Renal cortex interstitium (tissue), 11 donors: Measurements from ENCODE around the gene FBXW7. TPM values are rescaled to one million over a fixed set of nuclear protein-coding genes. Genes with fewer than 3 reads are reported as not detected.

Source experiments
- DNase-seq, 11 donors: peaks; one replicate each; pipeline ENCODE4 v3.0.0-alpha.2; 2013; ENCODE audit warnings: low read depth in 9 of 11, low spot score in 4 of 11; ENCODE audit errors: extremely low read depth in 1 of 11
- polyA plus RNA-seq, 3 donors: library from polyadenylated mRNA; unstranded; fragments of 120-200 nt; gene quantifications; one replicate each; pipeline ENCODE4 v1.2.1, GENCODE V29; 2013; ENCODE audit not compliant: insufficient read length in 3 of 3

FBXW7 gene
- polyA plus RNA-seq, 3 donors, result 26.6 to 37.9 (median 37.7) TPM

DNA sequence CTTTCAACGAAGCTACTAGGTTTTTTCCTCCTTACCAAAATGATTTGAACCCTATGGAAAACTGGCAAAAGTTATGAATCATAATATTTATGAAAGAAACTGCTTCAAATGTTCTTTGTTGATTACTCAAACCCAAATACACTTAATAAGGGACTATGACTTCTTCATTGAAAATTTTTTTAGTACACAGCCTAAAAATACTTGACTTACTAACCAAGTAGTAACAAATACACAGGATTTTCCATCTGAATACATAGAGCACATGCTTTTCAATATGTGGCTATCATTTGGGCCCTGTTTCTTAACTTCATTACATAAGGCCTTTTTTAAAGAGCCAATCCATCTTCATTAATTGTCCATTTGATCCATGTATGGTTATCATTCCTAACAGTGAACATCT, 171.5 kb downstream of the FBXW7 start:
- DNase-seq, result no peak

DNA sequence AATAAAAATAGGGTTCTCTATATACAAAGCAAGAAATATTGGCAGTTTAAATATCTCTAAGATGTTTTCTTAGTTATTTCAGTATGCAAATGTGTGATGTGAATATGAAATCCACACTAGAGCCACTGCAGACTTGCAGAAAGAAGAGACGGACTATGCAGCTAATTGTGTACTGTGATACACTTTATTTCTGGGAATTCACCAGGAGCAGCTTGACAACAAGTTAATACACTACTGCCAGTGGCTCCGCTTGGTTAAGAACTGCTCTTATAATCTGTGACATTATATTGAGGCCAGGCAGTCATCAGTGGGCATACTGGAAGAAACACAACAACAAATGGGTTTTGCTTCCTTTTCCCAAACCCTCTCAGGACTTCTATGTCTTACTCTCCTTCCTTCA, 172.0 kb downstream of the FBXW7 start:
- no peak for DNase-seq

DNA sequence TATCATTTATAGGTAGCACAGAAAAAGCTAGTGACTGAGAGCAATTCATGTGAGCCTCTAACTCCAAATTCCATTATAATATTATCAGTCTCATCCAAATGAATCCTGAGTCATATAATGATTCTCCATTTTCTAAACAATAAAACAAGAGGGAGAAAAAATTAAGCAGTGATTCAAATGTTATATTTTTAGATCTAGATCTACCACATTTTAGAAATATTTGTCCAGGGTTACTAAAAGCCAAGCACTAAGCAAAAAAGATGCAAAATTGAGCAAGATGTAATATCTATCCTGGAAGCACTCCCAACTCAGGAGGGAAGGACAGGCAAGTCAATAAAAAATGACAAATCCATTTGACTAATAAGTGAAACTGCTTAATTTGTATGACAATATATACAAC, 172.8 kb downstream of the FBXW7 start:
- DNase-seq, result no peak

DNA sequence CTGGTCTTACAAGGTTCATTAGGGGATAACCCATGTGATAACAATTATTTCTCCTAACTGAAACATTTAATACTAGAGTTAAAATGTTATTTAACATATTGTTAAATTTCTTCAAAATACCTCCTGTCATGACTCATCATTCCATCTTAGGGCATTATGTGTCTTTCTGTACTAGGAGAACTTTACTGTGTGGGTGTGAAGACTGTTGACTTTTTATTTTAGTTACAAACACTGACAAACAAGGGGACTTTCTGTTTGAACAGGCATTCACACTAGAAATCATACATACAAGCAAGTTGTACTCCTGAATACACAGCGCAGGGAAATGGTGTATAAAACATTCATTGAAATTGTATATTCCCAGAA, 175.9 kb downstream of the FBXW7 start:
- DNase-seq, result no peak

DNA sequence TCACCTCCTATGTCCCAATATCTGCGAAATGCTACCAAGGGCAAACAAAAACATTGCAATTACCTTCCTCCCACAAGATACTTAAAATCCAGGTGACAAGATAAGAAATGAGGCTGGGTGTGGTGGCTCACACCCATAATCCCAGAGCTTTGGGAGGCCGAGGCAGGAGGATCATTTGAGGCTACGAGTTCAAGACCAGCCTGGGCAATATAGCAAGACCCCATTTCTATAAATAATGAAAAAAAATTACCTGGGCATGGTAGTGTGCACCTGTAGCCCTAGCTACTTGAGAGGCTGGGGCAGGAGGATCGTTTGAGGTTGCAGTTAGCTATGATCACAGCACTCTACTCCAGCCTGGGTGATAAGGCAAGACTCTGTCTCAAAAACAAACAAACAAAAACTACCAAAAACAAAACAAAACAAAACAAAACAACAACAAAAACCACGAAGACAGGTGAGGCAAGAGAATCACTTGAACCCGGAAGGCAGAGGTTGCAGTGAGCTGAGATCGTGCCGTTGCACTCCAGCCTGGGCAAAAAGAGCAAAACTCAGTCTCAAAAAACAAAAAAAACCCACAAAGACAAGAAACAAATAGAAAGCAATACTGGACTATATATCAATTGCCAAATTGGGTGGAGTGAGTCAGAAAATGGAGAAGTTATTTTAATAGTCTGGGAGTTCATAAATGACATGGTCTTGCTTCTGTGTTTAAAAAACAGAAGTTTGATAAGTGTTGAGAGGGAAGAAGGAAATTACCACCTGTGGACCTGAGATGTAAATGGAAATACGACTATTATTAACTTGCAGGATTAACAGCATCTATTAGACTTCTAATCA, 176.5 kb downstream of the FBXW7 start:
- DNase-seq, result no peak

DNA sequence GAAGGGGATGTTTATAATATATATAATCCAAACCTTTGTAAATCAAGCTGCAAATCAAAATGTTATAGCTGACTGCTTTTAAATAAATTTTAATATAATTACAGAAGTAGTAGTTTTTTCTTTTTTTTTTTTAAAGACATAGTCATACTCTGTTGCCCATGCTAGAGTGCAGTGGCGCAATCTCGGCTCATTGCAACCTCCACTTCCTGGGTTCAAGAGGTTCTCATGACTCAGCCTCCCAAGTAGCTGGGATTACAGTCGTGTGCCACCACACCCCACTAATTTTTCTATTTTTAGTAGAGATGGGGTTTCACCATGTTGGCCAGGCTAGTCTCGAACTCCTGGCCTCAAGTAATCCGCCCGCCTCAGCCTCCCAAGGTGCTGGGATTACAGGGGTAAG, 178.7 kb downstream of the FBXW7 start:
- DNase-seq, result no peak

DNA sequence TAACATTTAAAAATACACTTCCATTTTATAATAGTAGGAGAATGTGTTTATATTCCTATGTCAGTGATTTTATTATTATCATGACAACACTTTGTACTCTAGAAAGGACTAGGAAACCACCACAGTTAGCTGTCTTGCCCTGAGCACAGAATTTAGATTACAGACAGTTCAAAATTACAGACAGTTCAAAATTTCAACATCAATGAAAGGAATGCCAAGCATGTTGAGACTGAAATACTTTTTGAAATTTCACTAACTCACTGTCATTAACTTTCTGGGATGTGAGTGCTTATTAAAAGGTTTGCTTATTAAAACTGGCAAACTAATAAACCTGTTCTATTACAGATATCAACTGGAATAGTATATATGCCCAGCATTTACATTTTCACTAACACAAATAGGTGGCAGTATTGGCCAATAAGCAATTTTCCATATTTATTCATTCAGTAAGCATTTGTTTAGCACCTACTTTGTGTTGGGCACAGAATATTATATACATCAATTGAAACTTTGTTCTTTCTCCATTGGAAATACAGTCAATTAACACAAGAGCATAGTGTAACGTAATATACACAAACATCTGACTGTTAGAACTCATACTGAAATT, 179.4 kb downstream of the FBXW7 start:
- DNase-seq, result no peak

DNA sequence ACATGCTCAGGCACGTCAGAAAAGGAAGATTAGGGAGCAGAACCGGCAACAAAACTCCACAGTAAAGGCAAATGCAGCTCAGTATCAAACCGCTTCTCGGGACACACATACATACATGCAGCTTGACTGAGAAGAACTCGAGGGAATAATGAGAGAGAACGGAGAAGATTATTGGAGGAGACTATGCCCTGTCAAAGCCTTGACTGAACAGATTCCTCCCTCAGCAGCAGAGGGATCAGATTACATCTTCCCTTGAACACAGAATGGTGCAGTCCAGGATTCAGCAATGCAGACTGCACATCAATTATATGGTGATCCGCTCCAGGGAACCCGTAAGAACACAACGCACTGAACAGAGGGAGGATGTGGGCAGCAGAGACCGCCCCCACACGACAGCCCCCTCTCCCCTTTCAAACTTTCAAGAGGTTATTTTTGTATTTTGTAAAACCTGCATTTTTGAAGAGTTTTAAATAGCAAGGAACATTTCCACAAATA, 183.2 kb downstream of the FBXW7 start:
- DNase-seq, result peak; percentile 79 to 97 (median 89)

DNA sequence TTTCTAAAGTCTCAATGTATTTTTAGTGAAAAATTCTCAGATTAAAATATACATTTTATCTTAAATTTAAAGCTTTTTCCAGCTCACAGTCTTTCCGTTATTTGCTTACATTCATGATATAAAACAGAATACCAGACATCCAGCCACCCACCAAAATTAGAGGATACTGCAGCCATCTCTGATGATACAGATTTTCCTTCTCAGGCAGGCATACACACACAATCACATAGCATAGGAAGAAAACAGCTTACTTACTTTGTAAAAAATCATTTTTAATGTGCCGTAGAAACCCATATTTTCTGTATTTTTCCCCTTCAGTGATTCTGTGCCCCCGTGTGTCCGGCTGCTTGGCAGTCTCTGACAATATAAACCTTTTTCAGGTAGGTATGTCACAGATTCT, 183.7 kb downstream of the FBXW7 start:
- no peak for DNase-seq

DNA sequence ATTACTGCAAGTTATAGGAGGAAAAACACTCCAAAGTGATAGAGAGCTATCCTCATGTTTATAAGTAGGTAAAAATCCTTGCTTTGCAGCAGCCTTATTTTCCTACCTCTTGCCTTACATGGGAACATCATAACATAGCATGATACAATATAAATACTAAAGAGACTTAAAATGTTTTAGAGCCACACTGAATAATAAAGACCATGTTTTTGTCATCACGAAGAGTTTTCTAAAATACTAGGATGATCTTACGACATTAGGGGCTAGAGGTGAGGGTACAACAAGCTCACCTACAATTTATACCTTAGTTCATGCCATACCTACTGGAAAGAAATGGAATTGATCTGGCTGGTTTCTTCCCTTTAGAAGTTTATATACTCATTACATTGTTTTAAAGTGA, 184.8 kb downstream of the FBXW7 start:
- no peak for DNase-seq

DNA sequence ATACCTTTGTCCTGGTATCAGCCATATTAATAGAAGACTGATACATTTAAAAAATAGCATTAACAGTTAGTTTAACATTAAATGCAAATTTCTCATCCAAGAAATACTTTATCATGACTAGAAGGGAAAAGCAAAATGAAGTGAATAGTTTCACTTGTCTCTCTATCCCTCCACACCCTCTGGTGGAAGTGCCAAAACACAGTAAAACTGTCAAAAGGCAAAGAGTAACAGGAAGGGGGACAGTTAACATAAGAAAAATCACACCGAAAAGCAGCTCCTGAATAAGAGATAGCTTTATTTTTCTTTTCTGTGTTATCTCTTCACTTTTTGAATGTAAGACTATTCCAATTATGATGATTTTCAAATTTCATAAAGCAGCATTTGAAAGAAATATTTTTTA, 187.2 kb downstream of the FBXW7 start:
- DNase-seq, result peak in 4 of 11 donors; percentile 15 to 36 (median 22)

DNA sequence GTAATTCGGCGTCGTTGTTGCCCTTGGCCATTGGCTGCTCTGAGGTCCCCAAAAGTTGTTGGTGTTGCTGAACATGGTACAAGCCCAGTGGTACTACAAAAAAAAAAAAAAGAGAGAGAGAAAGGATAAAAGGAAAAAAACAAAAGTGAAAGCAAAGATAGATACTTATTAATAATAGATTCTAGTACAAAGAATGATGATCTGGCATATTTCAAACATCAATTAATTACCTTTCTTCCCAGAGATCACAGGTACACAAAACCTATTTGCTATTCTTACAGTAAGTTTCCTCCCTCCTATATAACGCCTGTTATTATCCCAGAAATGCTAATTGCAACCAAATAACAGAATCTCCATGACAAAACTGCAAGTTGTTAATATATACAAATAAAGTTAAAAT, 188.9 kb downstream of the FBXW7 start:
- no peak for DNase-seq

DNA sequence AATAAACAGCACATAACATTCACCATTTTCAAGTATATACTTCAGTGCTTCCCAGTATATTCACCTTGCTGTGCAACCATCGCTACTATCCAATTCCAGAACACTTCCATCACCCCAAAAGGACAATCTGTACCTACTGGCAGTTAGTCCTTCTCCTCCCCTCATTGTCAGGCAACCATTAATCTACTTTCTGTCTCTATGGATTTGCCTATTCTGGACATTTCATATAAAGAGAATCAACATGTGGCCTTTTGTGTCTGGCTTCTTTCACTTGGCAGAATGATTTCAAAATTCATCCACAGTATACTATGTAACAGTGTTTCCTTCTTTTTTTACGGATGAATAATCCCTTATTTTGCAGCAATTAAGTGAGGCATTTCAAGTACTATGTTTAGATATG, 189.4 kb downstream of the FBXW7 start:
- DNase-seq, result no peak

DNA sequence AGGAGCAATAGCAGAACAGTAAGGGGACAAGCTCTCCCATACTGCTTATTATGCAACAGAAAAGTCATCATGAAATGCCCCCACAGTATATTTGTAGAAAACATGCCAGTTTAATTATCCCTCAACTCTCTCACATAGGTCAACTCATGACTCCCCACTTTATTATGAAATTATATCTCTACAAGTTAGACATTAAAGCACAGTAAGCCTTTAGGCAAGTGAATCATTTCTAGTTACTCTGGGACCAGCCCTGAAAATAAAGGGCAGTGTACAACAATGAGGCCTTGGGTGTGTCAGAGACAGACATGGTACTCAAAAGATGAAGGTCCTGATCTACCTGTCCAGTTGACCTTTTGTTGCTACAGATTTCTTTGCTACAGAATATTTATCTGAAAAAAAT, 191.9 kb downstream of the FBXW7 start:
- DNase-seq, result no peak

DNA sequence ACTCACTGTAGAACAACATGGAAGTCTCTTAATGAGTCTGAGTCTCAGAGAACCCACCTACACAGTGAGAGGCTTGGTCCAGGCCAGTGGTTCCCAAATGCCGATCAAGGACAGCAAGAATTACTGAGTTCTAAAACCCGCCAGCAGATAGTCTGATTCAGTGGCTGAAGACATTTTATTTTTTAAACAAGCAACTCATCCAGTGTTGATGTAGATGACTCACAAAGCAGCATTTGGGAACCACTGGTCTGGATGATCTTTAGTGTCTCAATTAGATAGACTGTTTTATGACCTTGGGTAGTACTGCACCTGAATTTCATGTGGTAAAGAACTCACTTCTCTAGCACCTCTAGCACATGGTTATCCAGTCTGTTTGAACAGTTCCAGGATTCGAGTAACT, 193.6 kb downstream of the FBXW7 start:
- no peak for DNase-seq

DNA sequence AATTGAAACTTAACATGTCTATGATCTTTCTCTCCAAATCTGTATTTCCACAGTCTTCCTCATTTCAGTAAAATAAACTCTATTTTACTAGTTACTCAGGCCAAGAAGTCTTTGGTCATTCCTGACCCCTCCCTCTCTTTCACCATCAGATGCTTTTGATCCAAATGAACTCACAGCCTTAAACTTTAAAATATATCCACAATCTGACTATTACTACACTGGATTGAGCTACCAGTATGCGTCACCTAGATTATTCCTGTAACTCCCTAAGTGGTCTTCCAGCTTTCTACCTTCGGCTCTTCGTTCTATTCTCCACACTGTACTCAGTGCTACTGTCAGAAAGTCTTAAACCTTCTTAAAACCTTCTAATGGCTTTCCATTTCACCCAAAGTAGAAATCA, 195.1 kb downstream of the FBXW7 start:
- DNase-seq, result no peak

DNA sequence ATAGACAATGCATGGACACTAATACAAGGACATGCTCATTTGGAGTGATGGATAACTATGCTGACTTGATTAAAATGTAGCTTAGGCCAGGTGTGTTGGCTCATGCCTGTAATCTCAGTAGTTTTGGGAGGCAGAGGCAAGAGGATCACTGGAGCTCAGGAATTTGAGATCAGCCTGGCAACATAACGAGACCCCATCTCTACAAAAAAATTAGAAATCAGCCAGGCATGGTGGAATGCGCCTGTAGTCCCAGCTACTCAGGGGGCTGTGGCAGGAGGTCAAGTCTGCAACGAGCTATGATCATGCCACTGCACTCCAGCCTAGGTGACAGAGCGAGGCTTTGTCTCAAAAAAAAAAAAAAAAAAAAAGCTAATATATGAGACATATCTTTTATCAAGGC, 196.3 kb downstream of the FBXW7 start:
- DNase-seq, result no peak

DNA sequence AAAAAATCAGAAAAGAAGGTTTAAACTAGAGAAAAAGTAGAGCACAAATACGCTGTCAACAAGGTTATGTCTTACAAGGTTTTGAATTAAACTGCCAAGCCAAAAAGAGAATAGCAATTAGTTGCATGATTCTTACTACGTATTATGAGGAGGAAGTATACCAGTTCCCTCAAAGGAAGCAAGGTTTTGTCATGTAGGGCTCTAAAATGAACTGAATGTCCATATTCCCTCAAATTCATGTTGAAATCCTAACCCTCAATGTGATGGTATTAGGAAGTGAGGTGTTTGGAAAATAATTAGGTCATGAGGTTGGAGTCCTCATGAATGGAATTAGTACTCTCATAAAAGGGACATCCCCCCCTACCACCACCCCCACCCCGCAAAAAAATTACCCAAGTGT, 201.0 kb downstream of the FBXW7 start:
- no peak for DNase-seq

DNA sequence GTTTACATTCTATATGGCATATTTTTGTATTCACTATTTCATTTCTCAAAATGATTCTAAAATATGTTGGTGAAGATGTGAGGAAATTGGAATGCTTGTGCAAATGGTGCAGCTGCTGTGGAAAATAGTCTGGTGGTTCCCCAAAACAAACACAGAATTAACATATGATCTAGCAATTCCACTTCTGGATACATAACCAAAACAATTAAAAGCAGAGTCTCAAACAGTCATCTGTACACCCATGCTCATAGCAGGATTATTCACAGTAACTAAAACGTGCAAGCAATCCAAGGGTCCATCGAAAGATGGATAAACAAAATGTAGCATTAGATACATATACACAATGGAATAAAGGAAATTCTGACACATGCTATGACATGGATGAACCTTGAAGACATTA, 204.8 kb downstream of the FBXW7 start:
- no peak for DNase-seq

DNA sequence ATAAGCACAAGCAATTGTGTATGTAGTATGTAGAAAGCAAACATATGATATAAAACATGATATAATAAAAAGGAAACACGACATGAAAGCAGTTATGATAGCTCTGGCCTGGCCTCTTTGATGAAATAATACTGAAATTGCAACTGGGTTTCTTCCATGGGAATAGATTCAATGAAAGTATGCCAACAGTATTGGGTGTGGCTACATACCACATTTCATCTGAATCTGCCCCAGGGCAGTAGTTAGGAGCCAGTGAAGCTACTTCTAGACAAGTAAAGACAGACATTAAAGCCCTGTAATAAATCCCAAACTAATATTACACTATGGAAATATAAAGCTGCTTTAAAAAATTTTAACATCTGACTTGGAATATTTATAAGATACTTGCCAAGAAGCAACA, 207.3 kb downstream of the FBXW7 start:
- DNase-seq, result no peak
